NCI-H82 treated with DMSO at 0.1 percent for 48 hours (cell line): ENCODE data around the gene CST1.
"Not testable (repeated sequence)": the region's sequence is repeated elsewhere in the genome, so short reads cannot be mapped to it uniquely, and the experiment has no call there.

Experiments
- DNase-seq: peaks from one replicate; lab custom pipeline; 2025; ENCODE audit not compliant: unreplicated experiment; lab: John Stamatoyannopoulos, UW

Gene CST1

GRCh38 chr20:23750786-23751185 is at the start of gene CST1:
CST1 (minus strand) TSS chr20:23750935; CDS start chr20:23750866, 69 bp downstream.
- DNase-seq: not testable (repeated sequence)

- DNase-seq: not testable (repeated sequence)
Measured at GRCh38 chr20:23799216-23799847, 48.6 kb upstream of the CST1 start.

GRCh38 chr20:23795526-23795925 is 44.8 kb upstream of the CST1 start:
- no peak for DNase-seq

- no peak for DNase-seq
Measured at GRCh38 chr20:23794841-23795240, 44.1 kb upstream of the CST1 start.

- no peak for DNase-seq
Measured at GRCh38 chr20:23794065-23794464, 43.3 kb upstream of the CST1 start.

- DNase-seq: no peak
Measured at GRCh38 chr20:23783447-23783846, 32.7 kb upstream of the CST1 start.

GRCh38 chr20:23782366-23782983 is 31.7 kb upstream of the CST1 start:
- DNase-seq: no peak

GRCh38 chr20:23778676-23779075 is 27.9 kb upstream of the CST1 start:
- not testable (repeated sequence) for DNase-seq

- DNase-seq: not testable (repeated sequence)
Measured at GRCh38 chr20:23777380-23777779, 26.6 kb upstream of the CST1 start.

- no peak for DNase-seq
Measured at GRCh38 chr20:23776067-23776771, 25.5 kb upstream of the CST1 start.

GRCh38 chr20:23774081-23774480 is 23.3 kb upstream of the CST1 start:
- DNase-seq: no peak

GRCh38 chr20:23773579-23773978 is 22.8 kb upstream of the CST1 start:
- DNase-seq: no peak

GRCh38 chr20:23773127-23773526 is 22.4 kb upstream of the CST1 start:
- DNase-seq: no peak

- DNase-seq: no peak
Measured at GRCh38 chr20:23772074-23772473, 21.3 kb upstream of the CST1 start.

- DNase-seq: no peak
Measured at GRCh38 chr20:23770384-23770783, 19.6 kb upstream of the CST1 start.

GRCh38 chr20:23768520-23768919 is 17.8 kb upstream of the CST1 start:
- not testable (repeated sequence) for DNase-seq

- DNase-seq: no peak
Measured at GRCh38 chr20:23766531-23766930, 15.8 kb upstream of the CST1 start.

- no peak for DNase-seq
Measured at GRCh38 chr20:23765578-23765977, 14.8 kb upstream of the CST1 start.

- DNase-seq: not testable (repeated sequence)
Measured at GRCh38 chr20:23764630-23765029, 13.9 kb upstream of the CST1 start.

- DNase-seq: no peak
Measured at GRCh38 chr20:23763345-23763744, 12.6 kb upstream of the CST1 start.

- no peak for DNase-seq
Measured at GRCh38 chr20:23759306-23759940, 8.7 kb upstream of the CST1 start.

- DNase-seq: not testable (repeated sequence)
Measured at GRCh38 chr20:23756792-23757191, 6.1 kb upstream of the CST1 start.
